ENCODE measurements around the gene HMCN1.

DNA sequence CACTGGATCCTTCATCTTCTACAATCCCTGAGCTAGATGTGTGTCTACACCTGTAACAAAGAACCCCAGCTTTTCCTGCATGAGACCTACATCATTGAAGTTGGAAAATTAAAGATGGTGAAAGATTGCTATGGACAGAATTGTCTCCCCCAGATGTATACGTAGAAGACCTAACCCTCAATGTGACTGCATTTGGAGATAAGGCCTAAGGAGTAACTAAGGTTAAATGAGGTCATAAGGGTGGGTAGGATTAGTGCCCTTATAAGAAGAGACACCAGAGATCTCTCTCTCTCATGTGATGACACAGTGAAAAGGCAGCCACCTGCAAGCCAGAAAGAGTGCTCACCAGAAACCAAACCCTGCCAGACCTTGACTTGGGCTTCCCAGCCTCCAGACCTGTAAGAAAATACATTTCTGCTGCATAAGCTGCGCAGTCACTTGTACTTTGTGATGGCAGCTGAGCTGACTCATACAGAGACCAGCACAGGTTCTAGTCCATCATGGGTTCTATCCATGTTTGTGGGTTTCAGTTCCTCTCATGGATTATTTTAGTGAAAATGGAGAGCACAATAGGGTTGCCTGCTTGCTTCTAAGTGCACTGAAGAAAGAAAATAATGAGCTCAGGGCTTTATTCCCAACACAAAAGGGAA, 460.0 kb downstream of the HMCN1 start:
- no peak for TF ChIP-seq EZH2 (IDR thresholded peaks at IDR 0.05; ENCODE audit: low read length, missing control alignments)
- TF ChIP-seq CTCF (conservative IDR thresholded peaks at IDR 0.05 in 1 of 2, IDR thresholded peaks at IDR 0.05 in 1 of 2; ENCODE audit: low read depth in 1 of 2, low read length in 2 of 2): no peak
